GM21825 (cell line): ENCODE results near the gene NCAPG2.
A peak's percentile ranks its signal among the peaks of the same experiment; 100 is the strongest.

Experiments used
- ATAC-seq: cut with Tn5 transposase; IDR thresholded peaks from one replicate; pipeline ENCODE4 v1.9.1; 2021; ENCODE audit warnings: mild to moderate bottlenecking, moderate library complexity; ENCODE audit not compliant: unreplicated experiment

The NCAPG2 gene, protein sequence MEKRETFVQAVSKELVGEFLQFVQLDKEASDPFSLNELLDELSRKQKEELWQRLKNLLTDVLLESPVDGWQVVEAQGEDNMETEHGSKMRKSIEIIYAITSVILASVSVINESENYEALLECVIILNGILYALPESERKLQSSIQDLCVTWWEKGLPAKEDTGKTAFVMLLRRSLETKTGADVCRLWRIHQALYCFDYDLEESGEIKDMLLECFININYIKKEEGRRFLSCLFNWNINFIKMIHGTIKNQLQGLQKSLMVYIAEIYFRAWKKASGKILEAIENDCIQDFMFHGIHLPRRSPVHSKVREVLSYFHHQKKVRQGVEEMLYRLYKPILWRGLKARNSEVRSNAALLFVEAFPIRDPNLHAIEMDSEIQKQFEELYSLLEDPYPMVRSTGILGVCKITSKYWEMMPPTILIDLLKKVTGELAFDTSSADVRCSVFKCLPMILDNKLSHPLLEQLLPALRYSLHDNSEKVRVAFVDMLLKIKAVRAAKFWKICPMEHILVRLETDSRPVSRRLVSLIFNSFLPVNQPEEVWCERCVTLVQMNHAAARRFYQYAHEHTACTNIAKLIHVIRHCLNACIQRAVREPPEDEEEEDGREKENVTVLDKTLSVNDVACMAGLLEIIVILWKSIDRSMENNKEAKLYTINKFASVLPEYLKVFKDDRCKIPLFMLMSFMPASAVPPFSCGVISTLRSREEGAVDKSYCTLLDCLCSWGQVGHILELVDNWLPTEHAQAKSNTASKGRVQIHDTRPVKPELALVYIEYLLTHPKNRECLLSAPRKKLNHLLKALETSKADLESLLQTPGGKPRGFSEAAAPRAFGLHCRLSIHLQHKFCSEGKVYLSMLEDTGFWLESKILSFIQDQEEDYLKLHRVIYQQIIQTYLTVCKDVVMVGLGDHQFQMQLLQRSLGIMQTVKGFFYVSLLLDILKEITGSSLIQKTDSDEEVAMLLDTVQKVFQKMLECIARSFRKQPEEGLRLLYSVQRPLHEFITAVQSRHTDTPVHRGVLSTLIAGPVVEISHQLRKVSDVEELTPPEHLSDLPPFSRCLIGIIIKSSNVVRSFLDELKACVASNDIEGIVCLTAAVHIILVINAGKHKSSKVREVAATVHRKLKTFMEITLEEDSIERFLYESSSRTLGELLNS

DNA sequence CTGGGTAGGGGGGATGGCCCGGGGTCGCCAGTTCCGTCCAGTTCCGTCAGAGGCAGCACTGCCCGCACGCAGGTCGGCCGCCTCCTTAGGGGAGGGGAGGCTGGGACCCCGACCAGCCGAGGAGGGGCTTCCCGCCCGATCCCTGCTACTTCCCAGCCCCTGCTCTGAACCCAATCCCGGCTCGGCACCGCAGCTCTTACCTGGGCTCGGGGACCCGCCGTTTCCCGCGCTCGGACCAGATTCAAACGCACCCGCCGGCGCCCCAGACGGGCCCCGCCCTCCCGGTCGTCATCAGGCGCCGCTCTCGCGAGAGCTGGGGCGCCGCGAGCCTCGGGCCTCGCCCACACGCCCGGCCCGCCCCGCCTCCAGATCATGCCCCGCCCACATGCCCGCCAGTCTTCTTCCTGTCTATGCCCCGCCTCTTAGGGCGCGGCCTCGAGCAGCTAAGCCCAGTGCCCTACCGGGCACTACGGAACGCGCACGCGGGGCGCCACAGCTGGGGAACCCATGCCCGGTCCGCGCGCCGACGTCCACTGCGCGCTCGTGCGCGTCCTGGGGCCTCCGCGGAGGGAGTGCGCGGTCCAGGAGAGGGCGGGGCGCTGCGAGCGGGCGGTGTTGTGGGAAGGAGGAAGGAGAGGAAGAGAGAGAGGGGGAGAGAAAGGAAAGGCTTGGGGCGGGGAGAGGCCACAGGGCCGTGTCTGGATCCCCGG lies at the start of gene NCAPG2:
Gene NCAPG2, minus strand, starts transcription at position 281 of the 710 bp plus-strand sequence. CDS start 2,905 bp downstream, outside the sequence.
- ATAC-seq: peak; percentile 99

DNA sequence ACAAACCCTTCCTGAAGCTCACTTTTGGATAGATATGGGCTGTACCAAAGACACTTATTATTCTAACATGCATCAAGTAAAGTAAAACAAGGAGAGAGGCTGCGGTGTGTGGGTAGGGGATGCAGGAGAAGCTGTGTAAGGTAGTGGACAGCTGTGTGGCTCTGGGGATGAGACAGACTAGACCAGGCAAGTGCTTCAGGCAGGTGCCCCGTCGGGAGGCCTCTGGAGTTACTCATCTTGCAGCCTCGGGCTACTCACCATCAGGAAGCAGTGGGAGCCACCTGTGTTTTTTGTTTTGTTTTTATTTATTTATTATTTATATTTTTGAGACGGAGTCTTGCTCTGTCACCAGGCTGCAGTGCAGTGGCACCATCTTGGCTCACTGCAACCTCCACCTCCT lies 49.3 kb upstream of the NCAPG2 start:
- ATAC-seq: no peak

DNA sequence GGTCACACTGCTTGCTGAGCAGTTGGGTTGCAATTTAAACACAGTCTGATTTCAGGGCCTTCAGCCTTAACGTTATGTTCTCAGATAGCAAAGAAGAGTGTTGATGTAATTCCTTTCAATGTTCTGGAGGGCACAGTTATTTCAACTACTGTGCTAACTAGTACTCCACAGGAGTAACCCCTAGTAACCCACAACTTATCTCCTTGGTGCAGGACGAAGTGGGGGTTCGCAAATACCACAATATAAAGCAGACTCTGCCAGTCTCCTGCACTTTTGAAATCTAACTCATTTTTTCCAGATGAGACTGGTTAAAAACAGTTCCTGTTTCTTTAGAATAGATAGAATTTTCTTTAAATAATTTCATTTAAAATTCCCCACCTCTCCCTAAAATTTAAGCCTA lies 47.1 kb upstream of the NCAPG2 start:
- no peak for ATAC-seq

DNA sequence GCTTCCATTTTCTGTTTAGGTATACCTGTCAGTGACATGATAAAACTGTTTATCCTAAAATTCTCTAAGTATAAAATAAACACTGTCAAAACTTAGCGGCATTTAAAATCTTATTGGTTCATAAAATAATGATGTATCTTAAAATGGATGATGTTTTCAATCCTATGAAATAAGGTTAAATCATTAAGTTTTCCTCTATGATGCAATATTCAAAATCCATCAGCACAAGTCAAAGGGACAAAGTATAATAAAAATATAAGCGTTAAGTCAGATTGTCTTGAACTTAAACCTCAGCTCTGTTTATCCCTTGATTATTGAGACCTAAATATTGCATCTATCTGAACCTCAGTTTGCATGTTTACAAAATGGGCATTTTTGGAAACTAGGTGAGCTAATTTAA lies 46.6 kb upstream of the NCAPG2 start:
- ATAC-seq: no peak

DNA sequence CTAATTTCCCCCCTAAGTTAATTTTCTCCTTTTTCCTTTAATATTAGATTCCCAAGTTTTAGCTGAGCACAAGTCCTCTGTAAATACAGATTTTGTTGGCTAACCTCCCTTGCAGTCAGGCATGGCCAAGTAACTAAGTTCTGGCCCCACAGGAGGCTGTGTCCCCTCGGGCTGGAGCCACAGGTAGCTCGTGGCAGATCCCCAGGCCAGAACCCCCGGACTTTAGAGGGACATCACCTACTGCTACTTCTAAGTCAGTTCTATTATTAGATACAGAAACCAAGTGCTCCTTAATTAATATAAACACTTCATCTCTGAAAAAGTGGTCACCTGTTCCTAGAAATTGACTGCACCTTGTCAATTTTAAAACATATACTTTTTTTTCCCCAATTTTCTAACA lies 46.1 kb upstream of the NCAPG2 start:
- ATAC-seq: no peak

DNA sequence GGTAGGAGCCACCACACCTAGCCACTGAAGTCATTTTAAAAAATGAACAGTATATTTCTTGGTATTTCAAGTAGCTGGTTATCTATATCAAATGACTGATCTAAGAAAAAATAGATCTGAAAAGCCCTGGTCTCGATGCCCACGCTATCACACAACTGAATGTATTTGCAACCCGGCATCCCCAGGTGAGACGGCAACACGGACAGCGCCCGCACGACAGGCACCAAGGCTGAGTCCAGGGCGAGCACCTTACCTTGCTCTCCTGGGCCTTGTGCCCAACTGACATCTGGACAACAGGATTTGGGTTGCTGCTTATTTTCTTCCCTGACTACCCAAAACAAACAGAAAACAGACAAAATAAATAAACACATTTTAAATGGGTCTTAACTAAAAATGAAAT lies 44.8 kb upstream of the NCAPG2 start:
- no peak for ATAC-seq

DNA sequence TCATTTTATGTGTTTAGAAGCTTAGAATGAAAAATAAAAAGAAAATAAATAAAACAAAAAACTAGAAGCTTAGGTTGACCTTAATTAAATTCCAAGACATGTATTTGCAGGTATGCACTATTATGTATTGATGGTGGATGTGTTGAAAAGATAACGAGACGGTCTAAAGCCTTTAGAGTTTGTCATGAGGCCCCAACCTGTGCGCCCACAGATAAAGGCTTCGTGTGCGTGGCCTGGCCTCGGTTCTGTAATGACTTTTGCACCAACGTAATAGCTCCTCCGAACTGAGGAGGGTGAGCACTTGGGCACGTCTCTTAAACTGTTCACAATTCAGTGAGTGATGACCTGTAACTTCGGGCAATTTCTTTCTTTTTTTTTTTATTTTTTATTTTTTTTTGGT lies 43.7 kb upstream of the NCAPG2 start:
- ATAC-seq: no peak

DNA sequence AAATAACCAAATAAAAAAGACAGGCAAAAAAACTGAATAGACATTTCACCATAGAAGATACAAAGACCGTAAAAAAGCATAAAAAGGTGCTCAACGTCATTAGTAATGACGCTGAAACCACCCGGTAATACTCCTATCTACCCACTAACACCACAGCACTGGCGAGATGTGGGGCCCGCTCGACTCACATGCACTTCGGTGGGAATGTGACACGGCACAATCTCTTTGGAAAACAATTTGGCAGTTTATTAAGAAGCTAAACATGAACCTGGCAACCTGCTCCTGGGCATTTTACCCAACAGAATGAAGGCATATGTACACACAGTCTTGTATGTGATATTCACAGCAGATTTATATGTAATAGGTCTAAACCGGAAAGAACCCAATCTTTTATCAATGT lies 42.8 kb upstream of the NCAPG2 start:
- no peak for ATAC-seq

DNA sequence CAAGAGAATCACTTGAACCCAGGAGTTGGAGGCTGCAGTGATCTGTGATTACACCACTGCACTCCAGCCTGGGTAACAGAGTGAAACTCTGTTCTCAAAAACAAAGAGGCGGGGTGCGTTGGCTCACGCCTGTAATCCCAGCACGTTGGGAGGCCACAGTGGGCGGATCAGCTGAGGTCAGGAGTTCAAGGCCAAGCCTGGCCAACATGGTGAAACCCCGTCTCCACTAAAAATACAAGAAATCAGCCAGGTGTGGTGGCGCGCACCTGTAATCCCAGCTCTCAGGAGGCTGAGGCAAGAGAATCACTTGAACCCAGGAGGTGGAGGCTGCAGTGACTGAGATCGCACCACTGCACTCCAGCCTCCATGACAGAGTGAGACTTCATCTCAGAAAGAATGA lies 42.4 kb upstream of the NCAPG2 start:
- ATAC-seq: no peak

DNA sequence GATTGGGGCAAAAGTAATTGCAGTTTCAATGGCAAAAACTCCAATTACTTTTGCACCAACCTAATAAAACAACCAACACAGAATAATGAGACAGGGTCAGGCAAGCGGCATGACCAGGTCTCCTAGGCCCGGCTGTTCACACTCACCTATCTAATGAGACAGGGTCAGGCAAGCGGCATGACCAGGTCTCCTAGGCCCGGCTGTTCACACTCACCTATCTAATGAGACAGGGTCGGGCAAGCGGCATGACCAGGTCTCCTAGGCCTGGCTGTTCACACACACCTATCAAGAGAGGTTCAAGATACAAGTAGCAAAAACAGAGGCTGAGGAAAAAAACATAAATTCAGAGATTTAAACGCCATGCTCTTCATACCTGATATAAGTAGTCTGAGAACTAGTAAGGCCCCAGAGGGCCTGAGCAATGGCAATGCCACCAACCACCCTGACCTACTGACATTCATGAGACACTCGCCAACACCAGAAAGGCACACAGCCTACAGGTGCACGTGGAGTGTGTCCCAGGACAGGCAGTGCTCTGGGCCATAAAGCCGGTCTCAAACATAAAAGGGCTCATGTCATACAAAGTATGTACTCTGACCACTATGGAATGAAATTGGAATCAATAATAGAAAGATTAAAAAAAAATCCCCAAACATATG lies 40.6 kb upstream of the NCAPG2 start:
- no peak for ATAC-seq

DNA sequence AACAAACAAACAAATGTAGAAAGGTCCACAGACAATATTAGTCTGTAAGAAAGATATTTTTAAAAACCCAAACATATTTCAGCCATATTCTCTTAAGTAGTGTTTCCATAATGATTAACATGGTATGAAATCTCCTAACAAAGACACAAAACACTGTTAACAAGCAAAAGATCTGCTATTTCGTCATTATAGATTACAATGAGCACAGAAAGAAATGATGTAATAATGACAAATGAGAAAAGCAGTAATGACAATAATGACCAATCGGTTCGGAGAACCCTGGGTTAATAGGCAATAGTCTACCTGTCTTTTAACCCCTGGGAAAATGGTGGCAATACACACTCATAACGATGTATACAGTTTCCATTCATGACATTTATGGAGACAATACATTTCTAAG lies 39.5 kb upstream of the NCAPG2 start:
- no peak for ATAC-seq

DNA sequence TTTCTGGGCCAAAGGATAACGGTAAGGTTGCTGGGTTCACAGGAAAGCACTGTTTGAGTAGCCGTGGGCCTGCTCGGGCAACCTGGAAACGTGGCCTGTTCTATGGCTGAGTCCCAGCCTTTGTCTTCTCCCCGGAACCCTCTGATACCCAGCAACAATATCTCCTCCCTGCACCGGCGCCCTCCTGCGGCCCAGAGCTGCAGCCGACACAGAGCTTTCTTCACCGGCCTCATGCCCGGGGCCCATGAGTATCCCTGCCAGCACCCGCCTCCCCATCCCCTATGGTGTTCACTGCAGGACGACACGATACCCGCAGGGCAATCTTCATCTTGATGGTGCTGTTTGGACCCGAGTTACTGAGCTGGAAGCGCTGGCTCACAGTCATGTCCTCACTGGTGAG lies 38.6 kb upstream of the NCAPG2 start:
- no peak for ATAC-seq

DNA sequence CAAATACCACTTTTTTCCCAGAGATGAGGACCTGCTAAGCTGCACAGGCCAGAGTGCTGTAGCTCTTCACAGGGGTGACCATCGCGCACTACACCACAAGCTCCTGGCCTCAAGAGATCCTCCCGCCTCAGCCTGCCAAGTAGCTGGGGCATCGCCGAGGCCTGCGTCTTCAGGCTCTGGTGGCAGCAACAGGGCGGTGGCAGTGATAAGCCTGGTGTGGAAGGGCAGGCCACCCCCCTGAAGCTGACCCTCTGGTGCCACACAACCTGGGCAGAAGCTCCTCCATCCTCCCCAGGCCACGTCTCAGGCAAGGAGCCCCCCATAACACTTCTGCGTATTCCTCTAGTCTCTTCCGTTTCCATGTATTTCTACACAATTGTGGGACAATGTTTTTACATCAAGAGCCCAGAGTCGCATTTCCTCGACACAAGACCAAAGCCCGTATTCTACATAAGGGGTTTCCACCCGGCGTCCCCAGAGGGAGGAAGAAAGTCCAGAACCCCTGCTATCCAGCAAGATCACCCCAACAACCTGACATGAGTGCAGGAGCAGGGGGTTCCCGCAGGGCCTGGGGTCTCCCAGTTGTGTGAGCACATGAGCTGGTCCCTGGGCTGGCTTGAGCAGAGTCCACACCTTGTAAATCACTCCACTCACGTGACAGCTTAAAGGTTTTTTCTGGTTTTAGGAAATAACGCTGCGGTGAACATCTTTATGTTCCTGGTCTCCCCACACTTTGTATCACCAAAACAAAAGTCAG lies 37.6 kb upstream of the NCAPG2 start:
- no peak for ATAC-seq

DNA sequence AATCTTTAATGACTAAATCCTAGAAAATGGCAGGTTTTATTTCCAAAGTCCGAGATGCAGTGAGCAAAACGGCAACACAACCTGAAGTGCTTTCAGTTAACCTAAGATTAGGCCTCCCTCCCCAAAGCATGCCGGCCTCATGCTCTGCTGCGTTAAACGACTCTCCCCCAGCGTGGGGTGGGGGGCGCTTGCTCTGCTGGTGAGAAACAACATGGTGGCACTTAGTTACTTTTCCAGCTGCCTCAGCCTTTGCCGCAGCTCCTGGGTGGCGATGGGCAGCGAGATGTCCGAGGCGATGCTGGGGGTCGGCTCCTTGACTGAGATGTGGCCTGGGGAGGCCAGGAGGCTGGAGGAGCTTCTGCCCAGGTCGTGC lies 36.7 kb upstream of the NCAPG2 start:
- ATAC-seq: no peak

DNA sequence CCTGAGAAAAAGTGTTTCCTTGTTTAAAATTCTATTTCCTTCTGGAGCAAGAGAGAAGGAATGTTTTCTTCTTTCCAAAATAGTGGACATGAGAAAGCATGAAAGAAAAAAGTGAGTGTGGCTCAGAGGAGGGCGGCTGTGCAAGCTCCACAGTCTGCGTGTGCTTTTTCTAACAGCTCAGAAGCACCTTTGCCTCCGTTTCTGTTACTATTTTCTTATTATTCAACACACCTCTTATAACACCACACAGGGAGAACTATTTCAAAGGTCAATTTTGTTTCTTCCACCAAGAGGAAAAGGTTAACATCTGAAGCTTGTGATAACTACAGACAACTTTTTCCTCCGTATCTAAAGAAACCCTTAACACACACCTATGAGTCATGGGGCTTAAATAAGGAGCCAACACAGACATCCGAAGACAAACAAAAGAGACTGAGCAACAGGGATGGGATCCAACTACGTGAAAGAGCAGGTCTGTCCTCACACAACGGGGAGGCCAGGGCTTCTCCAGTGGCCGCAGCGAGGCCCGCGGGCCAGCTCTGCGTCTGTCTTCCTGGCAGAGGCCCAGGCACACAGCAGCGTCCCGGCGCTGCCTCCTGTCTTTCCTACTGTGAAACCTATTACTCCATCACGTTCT lies 36.2 kb upstream of the NCAPG2 start:
- no peak for ATAC-seq

DNA sequence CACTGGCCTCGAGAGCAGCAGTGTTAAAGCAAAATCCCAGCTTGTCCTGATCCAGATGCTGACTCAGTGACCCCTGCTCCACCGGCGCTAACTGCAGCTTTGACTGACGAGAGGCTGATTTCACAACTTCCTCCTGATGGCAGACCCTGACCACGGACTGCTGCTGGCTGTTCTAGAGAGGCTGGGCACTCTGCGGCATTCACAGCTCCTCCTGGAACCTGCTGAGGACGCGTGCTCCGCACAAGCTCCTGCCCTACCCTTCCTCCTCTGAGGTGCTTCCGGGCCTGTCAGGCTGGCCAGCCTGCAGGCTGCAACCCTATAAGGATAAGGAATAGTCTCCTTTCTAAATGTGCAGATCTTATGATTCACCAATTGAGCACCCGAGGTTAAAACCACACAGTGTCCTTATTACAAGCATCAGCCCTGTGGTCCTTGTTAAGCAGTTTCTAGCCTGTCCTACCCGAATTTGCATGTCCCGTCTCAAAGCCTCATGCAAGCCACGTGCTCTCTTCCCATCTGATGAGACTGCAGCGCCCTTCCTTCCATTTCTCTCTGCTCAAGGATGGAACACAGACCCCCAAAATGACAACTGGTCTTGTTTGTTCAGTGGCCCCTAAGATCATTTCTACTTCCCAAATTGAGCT lies 35.5 kb upstream of the NCAPG2 start:
- ATAC-seq: no peak

DNA sequence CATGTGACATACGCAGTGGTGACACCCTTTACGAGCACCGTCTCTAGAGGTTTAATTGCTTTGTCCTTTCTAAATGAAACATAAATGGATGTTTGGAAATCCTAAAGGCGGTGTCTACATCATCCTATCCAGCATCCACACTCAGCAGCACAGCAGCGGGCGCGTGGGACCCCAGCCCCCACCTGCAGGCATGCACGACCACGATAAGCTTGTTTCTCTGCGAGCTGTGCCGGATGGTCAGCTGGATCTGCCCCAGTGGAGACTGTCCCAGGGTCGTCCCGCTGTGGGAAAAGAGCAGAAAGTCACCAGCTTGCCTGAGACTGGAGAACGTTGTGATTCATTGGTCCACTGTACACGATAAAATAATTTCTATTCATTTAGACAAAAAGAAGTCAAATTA lies 34.2 kb upstream of the NCAPG2 start:
- no peak for ATAC-seq

DNA sequence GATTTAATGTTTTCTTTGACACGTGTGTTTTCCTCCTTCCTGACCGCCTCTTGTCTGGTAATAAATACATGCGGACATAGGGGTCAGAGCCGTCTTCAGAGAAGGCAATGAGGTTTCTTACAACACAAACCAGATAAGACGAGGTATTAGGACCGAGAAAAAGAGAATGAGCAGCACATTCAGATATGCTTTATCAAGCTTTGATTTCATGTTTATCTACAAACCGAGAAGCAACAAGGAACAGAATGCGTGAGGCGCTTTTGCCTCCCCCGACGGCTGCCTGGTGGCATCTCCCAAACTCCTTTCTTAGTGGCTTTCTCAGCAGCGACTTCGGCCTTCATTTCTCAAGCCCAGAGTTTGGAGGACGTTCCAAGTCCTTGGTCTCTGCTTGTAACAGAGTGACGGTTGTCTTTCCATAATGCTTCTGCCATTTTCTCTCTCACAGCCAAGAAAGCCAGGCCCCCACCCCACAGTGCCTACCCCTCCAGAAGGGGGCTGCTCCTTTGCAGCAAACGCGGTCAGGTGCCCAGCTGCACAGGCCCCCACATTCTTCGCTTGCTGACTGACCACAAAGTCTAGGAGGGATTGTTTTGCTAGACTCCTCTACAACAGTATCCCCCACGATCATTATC lies 32.6 kb upstream of the NCAPG2 start:
- ATAC-seq: no peak
